Esophagus squamous epithelium (tissue), 5 donors: ENCODE measurements around the gene RPTOR. TPM values are rescaled to one million over a fixed set of nuclear protein-coding genes. Genes with fewer than 3 reads are reported as not detected.

Experiments
- DNase-seq: peaks from one replicate; lab custom pipeline; 2025; lab: John Stamatoyannopoulos, UW
- H3K27ac ChIP-seq, 4 donors: fragments of 200-600 bp; sonication (generic); one replicate each; pipeline ENCODE4 v1.5.1; 2016 to 2019; ENCODE audit warnings: mild to moderate bottlenecking in 1 of 4
- H3K27me3 ChIP-seq, 4 donors: fragments of 200-600 bp; sonication (generic); 1 replicate in 3 of 4; 2 replicates in 1 of 4; pipeline versions ENCODE4 v1.5.1 to v1.6.0; 2017 to 2021; ENCODE audit warnings: antibody characterized with exemption in 1 of 4
- H3K36me3 ChIP-seq, 3 donors: fragments of 200-600 bp; sonication (generic); one replicate each; pipeline ENCODE4 v1.5.1; 2016 to 2019
- H3K4me1 ChIP-seq, 3 donors: fragments of 200-600 bp; sonication (generic); one replicate each; pipeline ENCODE4 v1.5.1; 2017 to 2019
- H3K4me3 ChIP-seq, 4 donors: fragments of 200-600 bp; sonication (generic); 1 replicate in 3 of 4; 2 replicates in 1 of 4; pipeline ENCODE4 v1.5.1; 2016 to 2019; ENCODE audit warnings: mild to moderate bottlenecking in 2 of 4, moderate library complexity in 1 of 4
- H3K9me3 ChIP-seq, 3 donors: fragments of 200-600 bp; sonication (generic); one replicate each; pipeline ENCODE4 v1.5.1; 2016 to 2019
- CTCF ChIP-seq, 6 experiments: fragments of 450-650 bp in 4 of 6; fragments of 200-600 bp in 2 of 6; sonication (generic) in 2 of 6; IDR thresholded peaks; one replicate each; pipeline ENCODE4 v1.5.1; 2016 to 2019; ENCODE audit warnings: antibody characterized with exemption in 6 of 6, mild to moderate bottlenecking in 4 of 6, moderate library complexity in 4 of 6
- POLR2A ChIP-seq, 4 donors: fragments of 450-650 bp; IDR thresholded peaks; one replicate each; pipeline ENCODE4 v1.6.1; 2017; ENCODE audit warnings: antibody characterized with exemption in 4 of 4, mild to moderate bottlenecking in 4 of 4, moderate library complexity in 3 of 4
- WGBS, 2 donors: methylation state at CpG; one replicate each; pipeline ENCODE4 v1.1.5; 2018; 5-methylcytosine and 5-hydroxymethylcytosine counted together
- intact Hi-C: fragments of 100-400 bp; cut with DNase I; formaldehyde crosslinking; loops from one replicate; pipeline ENCODE4 v1.15.0; 2022
- total RNA-seq, 4 donors: library from RNA; depleted of rRNA; stranded (reverse); fragments of >200 nt; gene quantifications; one replicate each; pipeline ENCODE4 v1.1.0, GENCODE V29; 2016
- donor health status: DM: yes; HTN: yes; CAD: no.

The RPTOR gene
- total RNA-seq, 4 donors from 2014 or later = 11.7 to 27.8 (median 22.8) TPM

DNA sequence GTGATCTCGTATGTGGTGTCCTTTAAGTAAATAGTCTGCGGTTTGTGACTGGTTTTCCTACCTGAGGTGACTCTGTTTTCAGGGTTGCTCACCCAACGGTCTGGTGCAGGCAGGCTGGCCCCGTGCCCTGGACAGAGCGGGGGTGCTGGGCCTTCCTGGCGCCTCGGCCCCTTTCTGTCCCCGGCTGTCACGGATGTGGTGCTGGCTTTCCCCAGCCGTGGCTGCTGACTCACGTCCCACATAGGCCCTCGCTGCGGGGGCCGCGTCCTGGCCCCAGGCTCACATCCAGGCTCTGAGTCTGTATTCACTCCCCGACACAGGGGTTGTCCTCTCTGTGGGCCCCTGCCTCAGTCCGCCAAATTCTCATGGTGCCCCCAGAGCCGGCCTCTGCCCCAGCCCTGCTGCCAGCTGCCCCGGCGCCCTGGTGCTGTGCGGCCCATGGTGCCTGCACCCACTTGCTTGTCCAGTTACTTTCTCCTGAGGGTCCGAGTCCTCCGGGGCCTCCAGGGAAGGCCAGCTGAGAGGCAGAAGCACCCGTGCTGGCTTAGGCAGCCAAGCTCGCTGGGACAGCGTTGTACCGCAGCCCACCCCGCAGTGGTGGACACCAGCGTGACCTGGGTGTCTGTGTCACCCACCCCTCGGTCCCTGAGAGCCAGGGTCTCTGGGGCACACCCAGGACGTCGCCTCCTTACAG, 452.9 kb downstream of the RPTOR start:
- H3K4me1 ChIP-seq = peaks cover 12 to 35% (median 29%) of the 10 kb centered on the region in 3 donors
- no peaks in the 10 kb centered on the region for H3K9me3 ChIP-seq
- H3K36me3 ChIP-seq = peaks cover 29 to 62% (median 46%) of the 10 kb centered on the region in 3 donors
- H3K27me3 ChIP-seq = no peaks in the 10 kb centered on the region
- intact Hi-C loops = loop anchor here (10.0 kb wide), 1 partner anchor 107 kb away; no protein-coding TSS in a partner anchor
- TF ChIP-seq CTCF (IDR thresholded peaks at IDR 0.05) (no peak), POLR2A (IDR thresholded peaks at IDR 0.05) (no peak)
- no peak for DNase-seq
- no peak overlapping the region for H3K4me3 ChIP-seq
- H3K27ac ChIP-seq = no peak overlapping the region
- 81 to 85% methylated on average over 13 to 24 of the region's 32 CpGs for WGBS, 2 donors

DNA sequence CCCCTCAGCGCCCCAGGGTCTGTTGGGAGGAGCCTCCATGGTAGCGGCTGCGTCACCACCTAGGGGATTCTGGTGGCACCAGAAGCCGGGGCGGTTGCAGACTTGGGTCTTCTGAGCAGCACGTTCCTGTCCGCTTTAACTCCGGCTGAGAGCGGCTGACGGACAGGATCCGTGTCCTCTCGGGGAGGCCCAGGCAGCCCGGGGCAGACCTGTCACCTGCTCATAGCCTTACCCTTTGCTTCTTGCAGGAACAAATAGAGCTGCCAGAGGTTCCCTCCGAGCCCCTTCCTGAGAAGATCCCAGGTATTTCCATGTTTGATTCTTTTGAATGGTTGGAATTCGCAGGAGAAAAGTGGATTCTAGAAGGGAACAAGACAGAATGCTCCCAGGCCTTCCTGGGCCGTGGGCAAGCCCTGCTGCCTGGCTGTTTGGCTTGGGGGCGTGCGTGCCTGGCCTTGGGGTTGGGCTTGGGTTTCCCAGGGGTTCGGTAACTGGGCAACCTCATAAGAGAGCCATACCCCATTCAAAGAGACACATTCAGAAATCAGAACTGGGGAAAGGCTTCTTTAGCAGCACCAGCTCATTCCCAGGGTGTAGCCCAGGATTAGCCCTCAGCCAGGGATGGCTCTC, 453.6 kb downstream of the RPTOR start:
- H3K27me3 ChIP-seq = peaks cover 0 to 6% (median 0%) of the 10 kb centered on the region in 4 donors
- H3K4me3 ChIP-seq = no peak overlapping the region
- 78 to 90% methylated on average over 2 to 3 of the region's 19 CpGs for WGBS, 2 donors
- H3K27ac ChIP-seq = no peak overlapping the region
- H3K36me3 ChIP-seq = peaks cover 29 to 62% (median 46%) of the 10 kb centered on the region in 3 donors
- peaks cover 6 to 35% (median 24%) of the 10 kb centered on the region in 3 donors for H3K4me1 ChIP-seq
- TF ChIP-seq CTCF (IDR thresholded peaks at IDR 0.05) (no peak), POLR2A (IDR thresholded peaks at IDR 0.05) (no peak)
- no peaks in the 10 kb centered on the region for H3K9me3 ChIP-seq
- no peak for DNase-seq
- intact Hi-C loops = loop anchor here (10.0 kb wide), 1 partner anchor 107 kb away; no protein-coding TSS in a partner anchor

GRCh38 chr17:80998748-80999535, 454.3 kb downstream of the RPTOR start:
- Histone ChIP-seq H3K27ac (no peak overlapping the region), H3K36me3 (peaks cover 29 to 62% (median 46%) of the 10 kb centered on the region in 3 donors), H3K4me1 (peaks cover 9 to 35% (median 24%) of the 10 kb centered on the region in 3 donors), H3K4me3 (no peak overlapping the region), H3K27me3 (peaks cover 0 to 13% (median 4%) of the 10 kb centered on the region in 4 donors), H3K9me3 (no peaks in the 10 kb centered on the region)
- DNase-seq = no peak
- 89 to 91% methylated on average over 8 to 27 of the region's 39 CpGs for WGBS, 2 donors
- TF ChIP-seq CTCF (IDR thresholded peaks at IDR 0.05) (no peak), POLR2A (IDR thresholded peaks at IDR 0.05) (no peak)
- intact Hi-C loops = loop anchor here (10.0 kb wide), 1 partner anchor 106 kb away; no protein-coding TSS in a partner anchor

DNA sequence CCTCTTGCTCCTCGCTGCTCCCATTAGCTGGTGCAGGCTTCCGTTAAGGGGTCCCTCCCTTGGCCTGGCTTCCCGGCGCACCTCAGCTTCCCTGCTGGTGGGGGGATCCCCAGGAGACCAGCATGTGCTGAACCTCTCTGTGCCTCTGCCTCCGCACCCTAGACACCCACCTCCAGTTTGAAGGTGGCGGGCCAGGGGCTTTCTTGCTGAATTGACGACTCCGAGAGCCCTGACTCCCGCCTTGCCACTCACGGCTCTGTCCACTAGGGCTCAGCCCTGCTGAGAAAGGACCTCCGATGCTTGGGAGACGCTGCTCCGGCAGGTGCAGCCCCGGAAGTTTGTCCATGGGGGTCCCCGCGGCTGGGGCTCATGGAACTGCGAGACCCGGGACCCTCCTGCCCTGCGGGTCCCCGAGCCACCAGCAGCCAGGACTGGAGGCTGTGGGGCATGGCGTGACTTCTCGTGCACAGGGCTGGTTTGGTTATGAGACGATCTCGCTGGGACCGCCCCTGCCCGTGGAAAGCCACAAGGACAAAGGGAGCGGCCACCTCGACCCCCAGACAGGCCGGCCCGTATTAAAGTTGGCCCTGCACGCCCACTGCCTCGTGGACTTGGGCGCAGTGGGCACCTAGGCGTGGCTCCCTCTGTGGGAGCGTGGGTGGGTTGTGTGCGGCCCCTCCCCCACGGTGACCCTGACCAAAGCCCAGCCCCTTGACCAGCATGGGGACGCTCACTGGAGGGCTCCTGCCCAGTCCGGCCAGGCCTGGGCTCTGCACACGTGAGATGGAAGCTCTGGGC, 455.1 kb downstream of the RPTOR start:
- Histone ChIP-seq H3K36me3 (peaks cover 29 to 61% (median 46%) of the 10 kb centered on the region in 3 donors), H3K9me3 (no peaks in the 10 kb centered on the region), H3K4me1 (peaks cover 17 to 37% (median 23%) of the 10 kb centered on the region in 3 donors), H3K27me3 (peaks cover 0 to 21% (median 8%) of the 10 kb centered on the region in 4 donors), H3K4me3 (no peak overlapping the region), H3K27ac (no peak overlapping the region)
- DNase-seq = no peak
- TF ChIP-seq CTCF (IDR thresholded peaks at IDR 0.05) (no peak), POLR2A (IDR thresholded peaks at IDR 0.05) (no peak)
- intact Hi-C loops = loop anchor here (10.0 kb wide), 1 partner anchor 105 kb away; no protein-coding TSS in a partner anchor
- 89 to 96% methylated on average over 8 to 15 of the region's 40 CpGs for WGBS, 2 donors
